GM23338 (cell line): ENCODE measurements around the gene MAST4. TPM values are rescaled to one million over a fixed set of nuclear protein-coding genes. Genes with fewer than 3 reads are reported as not detected.

Experiments
- ATAC-seq: fragments of 200-7000 bp; cut with Tn5 transposase; 3 replicates; pipeline ENCODE4 v1.9.1; 2020
- DNase-seq: peaks from one replicate; pipeline ENCODE4 v3.0.0-alpha.2; 2015; ENCODE audit warnings: low spot score
- H2AFZ ChIP-seq: fragments of 200-600 bp; sonication (generic); 2 replicates; pipeline ENCODE4 v1.8.0; 2016; ENCODE audit warnings: antibody characterized with exemption, mild to moderate bottlenecking, moderate library complexity
- H3F3A ChIP-seq: fragments of 200-600 bp; sonication (generic); replicated peaks from 2 replicates; pipeline ENCODE4 v1.8.0; 2017; ENCODE audit warnings: antibody characterized with exemption, mixed run types, low read depth
- H3K27ac ChIP-seq: fragments of 200-600 bp; sonication (generic); 2 replicates; pipeline ENCODE4 v1.6.1; 2016; ENCODE audit warnings: low read depth
- H3K27me3 ChIP-seq: fragments of 200-600 bp; sonication (generic); 2 replicates; pipeline ENCODE4 v1.8.0; 2016; ENCODE audit warnings: mild to moderate bottlenecking, mixed run types, moderate library complexity; ENCODE audit not compliant: insufficient read depth
- H3K36me3 ChIP-seq: fragments of 200-600 bp; sonication (generic); 2 replicates; pipeline ENCODE4 v1.8.0; 2016; ENCODE audit warnings: mild to moderate bottlenecking; ENCODE audit not compliant: insufficient read depth
- H3K4me1 ChIP-seq: fragments of 200-600 bp; sonication (generic); 2 replicates; pipeline ENCODE4 v1.8.0; 2016; ENCODE audit warnings: mild to moderate bottlenecking, moderate library complexity; ENCODE audit not compliant: insufficient read depth
- H3K4me2 ChIP-seq: fragments of 200-600 bp; sonication (generic); 2 replicates; pipeline ENCODE4 v1.7.1; 2017; ENCODE audit warnings: mixed run types
- H3K4me3 ChIP-seq: fragments of 200-600 bp; sonication (generic); 2 replicates; pipeline ENCODE4 v1.6.1; 2016; ENCODE audit warnings: mixed run types
- H3K79me2 ChIP-seq: fragments of 200-600 bp; sonication (generic); replicated peaks from 2 replicates; pipeline ENCODE4 v1.8.0; 2017; ENCODE audit warnings: mild to moderate bottlenecking; ENCODE audit not compliant: insufficient read depth
- H3K9me2 ChIP-seq: fragments of 200-600 bp; sonication (generic); 2 replicates; pipeline ENCODE4 v1.8.0; 2017; ENCODE audit not compliant: insufficient read depth
- H4K20me1 ChIP-seq: fragments of 200-600 bp; sonication (generic); replicated peaks from 2 replicates; pipeline ENCODE4 v1.8.0; 2017; ENCODE audit warnings: mild to moderate bottlenecking; ENCODE audit not compliant: insufficient read depth
- H3K27ac Mint-ChIP-seq: 2 replicates; pipeline ENCODE4 v1.8.0; 2020; ENCODE audit warnings: inconsistent platforms, mild to moderate bottlenecking, moderate library complexity, mixed read lengths
- H3K27me3 Mint-ChIP-seq: 3 replicates; pipeline ENCODE4 v1.8.0; 2022; ENCODE audit warnings: low read depth, mild to moderate bottlenecking, moderate library complexity, mixed read lengths, inconsistent platforms; ENCODE audit not compliant: insufficient read depth, poor library complexity
- H3K36me3 Mint-ChIP-seq: 3 replicates; pipeline ENCODE4 v1.8.0; 2021; ENCODE audit warnings: low read depth, mild to moderate bottlenecking, inconsistent platforms, moderate library complexity, mixed read lengths
- H3K4me1 Mint-ChIP-seq: 3 replicates; pipeline ENCODE4 v1.8.0; 2020; ENCODE audit warnings: mild to moderate bottlenecking, inconsistent platforms, mixed read lengths
- H3K4me3 Mint-ChIP-seq: 3 replicates; pipeline ENCODE4 v1.8.0; 2021; ENCODE audit warnings: moderate library complexity, mild to moderate bottlenecking, inconsistent platforms, mixed read lengths
- H3K9me3 Mint-ChIP-seq: 3 replicates; pipeline ENCODE4 v1.8.0; 2020; ENCODE audit warnings: moderate library complexity, mild to moderate bottlenecking, inconsistent platforms, mixed read lengths
- CREB1 ChIP-seq: fragments of 250-450 bp; sonication (Bioruptor Pico); IDR thresholded peaks from 2 replicates; pipeline ENCODE4 v1.5.0; 2020; ENCODE audit warnings: low read depth, mild to moderate bottlenecking, moderate library complexity
- ETS1 ChIP-seq: IDR thresholded peaks from 2 replicates; pipeline ENCODE4 v1.6.1; 2016; ENCODE audit warnings: antibody characterized with exemption
- EZH2 ChIP-seq: fragments of 200-600 bp; sonication (generic); IDR thresholded peaks from one replicate; pipeline ENCODE4 v1.8.0; 2017; ENCODE audit warnings: antibody characterized with exemption, mild to moderate bottlenecking, low read depth; ENCODE audit not compliant: unreplicated experiment
- EZH2phosphoT487 ChIP-seq: fragments of 200-600 bp; sonication (generic); IDR thresholded peaks from one replicate; pipeline ENCODE4 v1.8.1; 2018; ENCODE audit warnings: antibody characterized with exemption; ENCODE audit not compliant: unreplicated experiment
- JUNB ChIP-seq: IDR thresholded peaks from one replicate; pipeline ENCODE4 v1.6.1; 2016; ENCODE audit warnings: antibody characterized with exemption; ENCODE audit not compliant: unreplicated experiment
- POLR2AphosphoS5 ChIP-seq: IDR thresholded peaks from 2 replicates; pipeline ENCODE4 v1.6.1; 2016; ENCODE audit warnings: antibody characterized with exemption, low read depth
- STAT1 ChIP-seq: IDR thresholded peaks from one replicate; pipeline ENCODE4 v1.6.1; 2016; ENCODE audit warnings: antibody characterized with exemption; ENCODE audit not compliant: unreplicated experiment
- polyA plus RNA-seq: library from polyadenylated mRNA; unstranded; fragments of >200 nt; fragmentation: Nextera tagmentation; extraction: Ambion mirVana; gene quantifications from 2 replicates; pipeline ENCODE4 v1.2.1, GENCODE V29; 2016
- total RNA-seq: library from RNA; depleted of rRNA; stranded (reverse); fragments of >200 nt; shearing (Covaris generic); gene quantifications from 2 replicates; pipeline ENCODE4 v1.2.3, GENCODE V29; 2014
- TF ChIP-seq, protein P1 (sequence below): IDR thresholded peaks from one replicate; pipeline ENCODE4 v1.6.1; 2018; ENCODE audit warnings: antibody characterized with exemption; ENCODE audit not compliant: unreplicated experiment
- TF ChIP-seq, protein P2 (sequence below): fragments of 250-450 bp; sonication (Bioruptor Pico); IDR thresholded peaks from 2 replicates; pipeline ENCODE4 v1.5.0; 2020; ENCODE audit warnings: mild to moderate bottlenecking, moderate library complexity

The MAST4 gene
- total and polyA plus RNA-seq, 2 experiments from 2014 or later: 3.6 to 8.5 TPM

GRCh38 chr5:66945389-66946349, 349.5 kb downstream of the MAST4 start (continued):
- TF ChIP-seq, protein P1, sequence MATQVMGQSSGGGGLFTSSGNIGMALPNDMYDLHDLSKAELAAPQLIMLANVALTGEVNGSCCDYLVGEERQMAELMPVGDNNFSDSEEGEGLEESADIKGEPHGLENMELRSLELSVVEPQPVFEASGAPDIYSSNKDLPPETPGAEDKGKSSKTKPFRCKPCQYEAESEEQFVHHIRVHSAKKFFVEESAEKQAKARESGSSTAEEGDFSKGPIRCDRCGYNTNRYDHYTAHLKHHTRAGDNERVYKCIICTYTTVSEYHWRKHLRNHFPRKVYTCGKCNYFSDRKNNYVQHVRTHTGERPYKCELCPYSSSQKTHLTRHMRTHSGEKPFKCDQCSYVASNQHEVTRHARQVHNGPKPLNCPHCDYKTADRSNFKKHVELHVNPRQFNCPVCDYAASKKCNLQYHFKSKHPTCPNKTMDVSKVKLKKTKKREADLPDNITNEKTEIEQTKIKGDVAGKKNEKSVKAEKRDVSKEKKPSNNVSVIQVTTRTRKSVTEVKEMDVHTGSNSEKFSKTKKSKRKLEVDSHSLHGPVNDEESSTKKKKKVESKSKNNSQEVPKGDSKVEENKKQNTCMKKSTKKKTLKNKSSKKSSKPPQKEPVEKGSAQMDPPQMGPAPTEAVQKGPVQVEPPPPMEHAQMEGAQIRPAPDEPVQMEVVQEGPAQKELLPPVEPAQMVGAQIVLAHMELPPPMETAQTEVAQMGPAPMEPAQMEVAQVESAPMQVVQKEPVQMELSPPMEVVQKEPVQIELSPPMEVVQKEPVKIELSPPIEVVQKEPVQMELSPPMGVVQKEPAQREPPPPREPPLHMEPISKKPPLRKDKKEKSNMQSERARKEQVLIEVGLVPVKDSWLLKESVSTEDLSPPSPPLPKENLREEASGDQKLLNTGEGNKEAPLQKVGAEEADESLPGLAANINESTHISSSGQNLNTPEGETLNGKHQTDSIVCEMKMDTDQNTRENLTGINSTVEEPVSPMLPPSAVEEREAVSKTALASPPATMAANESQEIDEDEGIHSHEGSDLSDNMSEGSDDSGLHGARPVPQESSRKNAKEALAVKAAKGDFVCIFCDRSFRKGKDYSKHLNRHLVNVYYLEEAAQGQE: no peak
- TF ChIP-seq JUNB: no peak

- Histone ChIP-seq H3F3A (no peaks in the 10 kb centered on the region), H3K4me3 (no peak overlapping the region), H3K27ac (no peak overlapping the region), H3K27me3 (no peaks in the 10 kb centered on the region), H2AFZ (no peak overlapping the region), H3K36me3 (no peaks in the 10 kb centered on the region), H4K20me1 (no peaks in the 10 kb centered on the region), H3K9me2 (no peaks in the 10 kb centered on the region), H3K4me2 (no peak overlapping the region), H3K79me2 (no peaks in the 10 kb centered on the region), H3K4me1 (peaks cover 4% of the 10 kb centered on the region; the same call in 1 of the 2 replicates)
- H3K9me3 Mint-ChIP-seq: no peaks in the 10 kb centered on the region
- no peak overlapping the region for H3K4me3 Mint-ChIP-seq
- ATAC-seq: no peak
- no peak overlapping the region for H3K27ac Mint-ChIP-seq
- no peaks in the 10 kb centered on the region for H3K27me3 Mint-ChIP-seq
- DNase-seq: no peak
- H3K36me3 Mint-ChIP-seq: no peaks in the 10 kb centered on the region
- H3K4me1 Mint-ChIP-seq: peaks cover 26% of the 10 kb centered on the region
- TF ChIP-seq ETS1 (no peak), POLR2AphosphoS5 (no peak), JUNB (no peak), EZH2phosphoT487 (no peak), STAT1 (no peak), CREB1 (CRISPR knock-in tag) (no peak), EZH2 (no peak)
- TF ChIP-seq, protein P2, sequence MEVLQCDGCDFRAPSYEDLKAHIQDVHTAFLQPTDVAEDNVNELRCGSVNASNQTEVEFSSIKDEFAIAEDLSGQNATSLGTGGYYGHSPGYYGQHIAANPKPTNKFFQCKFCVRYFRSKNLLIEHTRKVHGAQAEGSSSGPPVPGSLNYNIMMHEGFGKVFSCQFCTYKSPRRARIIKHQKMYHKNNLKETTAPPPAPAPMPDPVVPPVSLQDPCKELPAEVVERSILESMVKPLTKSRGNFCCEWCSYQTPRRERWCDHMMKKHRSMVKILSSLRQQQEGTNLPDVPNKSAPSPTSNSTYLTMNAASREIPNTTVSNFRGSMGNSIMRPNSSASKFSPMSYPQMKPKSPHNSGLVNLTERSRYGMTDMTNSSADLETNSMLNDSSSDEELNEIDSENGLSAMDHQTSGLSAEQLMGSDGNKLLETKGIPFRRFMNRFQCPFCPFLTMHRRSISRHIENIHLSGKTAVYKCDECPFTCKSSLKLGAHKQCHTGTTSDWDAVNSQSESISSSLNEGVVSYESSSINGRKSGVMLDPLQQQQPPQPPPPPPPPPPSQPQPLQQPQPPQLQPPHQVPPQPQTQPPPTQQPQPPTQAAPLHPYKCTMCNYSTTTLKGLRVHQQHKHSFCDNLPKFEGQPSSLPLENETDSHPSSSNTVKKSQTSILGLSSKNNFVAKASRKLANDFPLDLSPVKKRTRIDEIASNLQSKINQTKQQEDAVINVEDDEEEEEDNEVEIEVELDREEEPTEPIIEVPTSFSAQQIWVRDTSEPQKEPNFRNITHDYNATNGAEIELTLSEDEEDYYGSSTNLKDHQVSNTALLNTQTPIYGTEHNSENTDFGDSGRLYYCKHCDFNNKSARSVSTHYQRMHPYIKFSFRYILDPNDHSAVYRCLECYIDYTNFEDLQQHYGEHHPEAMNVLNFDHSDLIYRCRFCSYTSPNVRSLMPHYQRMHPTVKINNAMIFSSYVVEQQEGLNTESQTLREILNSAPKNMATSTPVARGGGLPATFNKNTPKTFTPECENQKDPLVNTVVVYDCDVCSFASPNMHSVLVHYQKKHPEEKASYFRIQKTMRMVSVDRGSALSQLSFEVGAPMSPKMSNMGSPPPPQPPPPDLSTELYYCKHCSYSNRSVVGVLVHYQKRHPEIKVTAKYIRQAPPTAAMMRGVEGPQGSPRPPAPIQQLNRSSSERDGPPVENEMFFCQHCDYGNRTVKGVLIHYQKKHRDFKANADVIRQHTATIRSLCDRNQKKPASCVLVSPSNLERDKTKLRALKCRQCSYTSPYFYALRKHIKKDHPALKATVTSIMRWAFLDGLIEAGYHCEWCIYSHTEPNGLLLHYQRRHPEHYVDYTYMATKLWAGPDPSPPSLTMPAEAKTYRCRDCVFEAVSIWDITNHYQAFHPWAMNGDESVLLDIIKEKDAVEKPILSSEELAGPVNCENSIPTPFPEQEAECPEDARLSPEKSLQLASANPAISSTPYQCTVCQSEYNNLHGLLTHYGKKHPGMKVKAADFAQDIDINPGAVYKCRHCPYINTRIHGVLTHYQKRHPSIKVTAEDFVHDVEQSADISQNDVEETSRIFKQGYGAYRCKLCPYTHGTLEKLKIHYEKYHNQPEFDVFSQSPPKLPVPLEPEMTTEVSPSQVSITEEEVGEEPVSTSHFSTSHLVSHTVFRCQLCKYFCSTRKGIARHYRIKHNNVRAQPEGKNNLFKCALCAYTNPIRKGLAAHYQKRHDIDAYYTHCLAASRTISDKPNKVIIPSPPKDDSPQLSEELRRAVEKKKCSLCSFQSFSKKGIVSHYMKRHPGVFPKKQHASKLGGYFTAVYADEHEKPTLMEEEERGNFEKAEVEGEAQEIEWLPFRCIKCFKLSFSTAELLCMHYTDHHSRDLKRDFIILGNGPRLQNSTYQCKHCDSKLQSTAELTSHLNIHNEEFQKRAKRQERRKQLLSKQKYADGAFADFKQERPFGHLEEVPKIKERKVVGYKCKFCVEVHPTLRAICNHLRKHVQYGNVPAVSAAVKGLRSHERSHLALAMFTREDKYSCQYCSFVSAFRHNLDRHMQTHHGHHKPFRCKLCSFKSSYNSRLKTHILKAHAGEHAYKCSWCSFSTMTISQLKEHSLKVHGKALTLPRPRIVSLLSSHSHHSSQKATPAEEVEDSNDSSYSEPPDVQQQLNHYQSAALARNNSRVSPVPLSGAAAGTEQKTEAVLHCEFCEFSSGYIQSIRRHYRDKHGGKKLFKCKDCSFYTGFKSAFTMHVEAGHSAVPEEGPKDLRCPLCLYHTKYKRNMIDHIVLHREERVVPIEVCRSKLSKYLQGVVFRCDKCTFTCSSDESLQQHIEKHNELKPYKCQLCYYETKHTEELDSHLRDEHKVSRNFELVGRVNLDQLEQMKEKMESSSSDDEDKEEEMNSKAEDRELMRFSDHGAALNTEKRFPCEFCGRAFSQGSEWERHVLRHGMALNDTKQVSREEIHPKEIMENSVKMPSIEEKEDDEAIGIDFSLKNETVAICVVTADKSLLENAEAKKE (CRISPR knock-in tag): no peak
- TF ChIP-seq, protein P1: no peak
Measured at GRCh38 chr5:66947458-66947857, 351.3 kb downstream of the MAST4 start.
